Activated T-cell treated with anti-CD3 and anti-CD28 coated beads, Interleukin-2, amount 50 U/mL, for 4 hours (primary cell): ENCODE data around the gene PGLYRP1. TPM values are rescaled to one million over a fixed set of nuclear protein-coding genes. Genes with fewer than 3 reads are reported as not detected.
A peak's percentile ranks its signal among the peaks of the same experiment; 100 is the strongest.

Source experiments
- ATAC-seq, 2 donors: fragments of 200-7000 bp; cut with Tn5 transposase; one replicate each; pipeline ENCODE4 v1.10.0; 2021
- DNase-seq: peaks from one replicate; pipeline ENCODE4 v3.0.0-alpha.2; 2020
- H3K27me3 Mint-ChIP-seq: one replicate; pipeline ENCODE4 v1.8.0; 2021; ENCODE audit warnings: low read depth, mixed read lengths
- H3K36me3 Mint-ChIP-seq: one replicate; pipeline ENCODE4 v1.8.0; 2022; ENCODE audit warnings: mixed read lengths; ENCODE audit not compliant: insufficient read depth
- H3K4me1 Mint-ChIP-seq: one replicate; pipeline ENCODE4 v1.8.0; 2021; ENCODE audit warnings: low read depth, mixed read lengths
- H3K4me3 Mint-ChIP-seq: one replicate; pipeline ENCODE4 v1.8.0; 2021; ENCODE audit warnings: mild to moderate bottlenecking, moderate library complexity, mixed read lengths
- H3K9me3 Mint-ChIP-seq: one replicate; pipeline ENCODE4 v1.8.0; 2021; ENCODE audit warnings: mixed read lengths
- total RNA-seq, 3 donors: library from RNA; stranded (reverse); gene quantifications; one replicate each; pipeline ENCODE4 v1.2.1, GENCODE V29; 2021

The PGLYRP1 gene
- total RNA-seq, 3 donors from 2014 or later, result not detected

GRCh38 chr19:45973553-45974338 is 49.1 kb downstream of the PGLYRP1 start, which contains the start of gene NOVA2:
Gene NOVA2 (minus strand): TSS chr19:45973865. CDS start chr19:45973351, 514 bp downstream.
- DNase-seq, result peak; percentile 8
- peaks cover 69% of the 10 kb centered on the region for H3K27me3 Mint-ChIP-seq
- ATAC-seq, result peak; percentile 32 to 52
- H3K4me1 Mint-ChIP-seq, result peaks cover 16% of the 10 kb centered on the region
- no peaks in the 10 kb centered on the region for H3K9me3 Mint-ChIP-seq
- H3K36me3 Mint-ChIP-seq, result no peaks in the 10 kb centered on the region
- peak within 1 kb of the TSS; percentile 38 for H3K4me3 Mint-ChIP-seq

- DNase-seq (no peak), ATAC-seq (no peak)
- no peak overlapping the region for H3K4me3 Mint-ChIP-seq
- H3K36me3 Mint-ChIP-seq, result no peaks in the 10 kb centered on the region
- H3K27me3 Mint-ChIP-seq, result peaks cover 76% of the 10 kb centered on the region
- peaks cover 16% of the 10 kb centered on the region for H3K4me1 Mint-ChIP-seq
- H3K9me3 Mint-ChIP-seq, result no peaks in the 10 kb centered on the region
Observed at GRCh38 chr19:45972947-45973540, 49.8 kb downstream of the PGLYRP1 start.

- no peaks in the 10 kb centered on the region for H3K9me3 Mint-ChIP-seq
- peaks cover 76% of the 10 kb centered on the region for H3K27me3 Mint-ChIP-seq
- peak; percentile 65 to 73 for ATAC-seq
- peaks cover 16% of the 10 kb centered on the region for H3K4me1 Mint-ChIP-seq
- DNase-seq, result peak; percentile 35
- H3K36me3 Mint-ChIP-seq, result no peaks in the 10 kb centered on the region
- peak overlapping the region; percentile 5 for H3K4me3 Mint-ChIP-seq
Observed at GRCh38 chr19:45972081-45972946, 50.5 kb downstream of the PGLYRP1 start.

- H3K4me1 Mint-ChIP-seq, result peaks cover 16% of the 10 kb centered on the region
- H3K36me3 Mint-ChIP-seq, result no peaks in the 10 kb centered on the region
Observed at GRCh38 chr19:45971260-45971902, 51.5 kb downstream of the PGLYRP1 start.

GRCh38 chr19:45969676-45970075 is 53.2 kb downstream of the PGLYRP1 start:
- no peak for ATAC-seq
- H3K9me3 Mint-ChIP-seq, result no peaks in the 10 kb centered on the region
- no peak for DNase-seq
- H3K4me1 Mint-ChIP-seq, result peaks cover 16% of the 10 kb centered on the region
- peaks cover 73% of the 10 kb centered on the region for H3K27me3 Mint-ChIP-seq
- H3K36me3 Mint-ChIP-seq, result no peaks in the 10 kb centered on the region
- no peak overlapping the region for H3K4me3 Mint-ChIP-seq

More at GRCh38 chr19:45971260-45971902, 51.5 kb downstream of the PGLYRP1 start:
- DNase-seq, result no peak
- no peak overlapping the region for H3K4me3 Mint-ChIP-seq
- no peaks in the 10 kb centered on the region for H3K9me3 Mint-ChIP-seq
- no peak for ATAC-seq
- peaks cover 79% of the 10 kb centered on the region for H3K27me3 Mint-ChIP-seq

Other genes with a start within 250 kb of the PGLYRP1 start
- gene DMPK, start 240.6 kb downstream of the PGLYRP1 start, total RNA-seq, result 10 to 100 TPM; 19.9 to 22.6 (median 21.1) TPM
- 10 to 100 TPM; 53.3 to 60.5 (median 54.2) TPM for gene DMWD, start 230.2 kb downstream of the PGLYRP1 start, total RNA-seq
- under 1 TPM; 0.15 to 0.33 (median 0.26) TPM for gene RSPH6A, start 207.7 kb downstream of the PGLYRP1 start, total RNA-seq
- 100 to 1,000 TPM in 2 of 3 donors, 10 to 100 TPM in 1; 94.1 to 108 (median 106) TPM for gene SYMPK, start 159.9 kb downstream of the PGLYRP1 start, total RNA-seq
- under 1 TPM; 0.23 to 0.46 (median 0.26) TPM for gene FOXA3, start 158.7 kb downstream of the PGLYRP1 start, total RNA-seq
- gene IRF2BP1, start 136.9 kb downstream of the PGLYRP1 start, total RNA-seq, result 10 to 100 TPM; 21.8 to 24.5 (median 22.2) TPM
- 1 to 10 TPM; 4.8 to 5.5 (median 5.1) TPM for gene MYPOP, start 120.4 kb downstream of the PGLYRP1 start, total RNA-seq
- not detected for gene NANOS2, start 108.3 kb downstream of the PGLYRP1 start, total RNA-seq
- gene NOVA2, start 49.2 kb downstream of the PGLYRP1 start, total RNA-seq, result not detected
- gene CCDC61, start 27.6 kb downstream of the PGLYRP1 start, total RNA-seq, result 10 to 100 TPM; 16.1 to 18.0 (median 18.0) TPM
- gene IGFL4, start 17.9 kb upstream of the PGLYRP1 start, total RNA-seq, result not detected
- gene IGFL3, start 101.6 kb upstream of the PGLYRP1 start, total RNA-seq, result not detected
- not detected for gene IGFL2, start 125.2 kb upstream of the PGLYRP1 start, total RNA-seq
- gene IGFL1, start 206.7 kb upstream of the PGLYRP1 start, total RNA-seq, result not detected